ENCODE measurements around the gene ERC2.

ERC2 gene

GRCh38 chr3:56415652-56416051 lies 52.6 kb downstream of the ERC2 start:
- no peak overlapping the region for H3K4me3 ChIP-seq (ENCODE audit: low read length)
- H2AFZ ChIP-seq (ENCODE audit: low read depth, low read length): no peak overlapping the region
- no peaks in the 10 kb centered on the region for H3K27me3 ChIP-seq (ENCODE audit: insufficient read depth, low read length)
- H3K36me3 ChIP-seq (ENCODE audit: insufficient read depth, low read length): no peaks in the 10 kb centered on the region
- no peaks in the 10 kb centered on the region for H3K9me3 ChIP-seq (ENCODE audit: low read length)
- H3K4me1 ChIP-seq (ENCODE audit: insufficient read depth, low read length): peaks cover 3% of the 10 kb centered on the region

- no peaks in the 10 kb centered on the region for H3K9me3 ChIP-seq (ENCODE audit: low read length)
- H3K36me3 ChIP-seq (ENCODE audit: insufficient read depth, low read length): no peaks in the 10 kb centered on the region
- H3K4me3 ChIP-seq (ENCODE audit: low read length): no peak overlapping the region
- peaks cover 3% of the 10 kb centered on the region for H3K4me1 ChIP-seq (ENCODE audit: insufficient read depth, low read length)
- no peaks in the 10 kb centered on the region for H3K27me3 ChIP-seq (ENCODE audit: insufficient read depth, low read length)
- no peak overlapping the region for H2AFZ ChIP-seq (ENCODE audit: low read depth, low read length)
Measured at GRCh38 chr3:56413911-56414310, 54.4 kb downstream of the ERC2 start.

GRCh38 chr3:56411166-56411565 lies 57.1 kb downstream of the ERC2 start:
- H3K4me1 ChIP-seq (ENCODE audit: insufficient read depth, low read length): peaks cover 3% of the 10 kb centered on the region
- no peaks in the 10 kb centered on the region for H3K9me3 ChIP-seq (ENCODE audit: low read length)

GRCh38 chr3:56410576-56410975 lies 57.7 kb downstream of the ERC2 start:
- Histone ChIP-seq H2AFZ (ENCODE audit: low read depth, low read length) (no peak overlapping the region), H3K27me3 (ENCODE audit: insufficient read depth, low read length) (no peaks in the 10 kb centered on the region), H3K36me3 (ENCODE audit: insufficient read depth, low read length) (no peaks in the 10 kb centered on the region), H3K4me1 (ENCODE audit: insufficient read depth, low read length) (peaks cover 3% of the 10 kb centered on the region), H3K9me3 (ENCODE audit: low read length) (no peaks in the 10 kb centered on the region), H3K4me3 (ENCODE audit: low read length) (no peak overlapping the region)

More at GRCh38 chr3:56411166-56411565, 57.1 kb downstream of the ERC2 start:
- Histone ChIP-seq H3K36me3 (ENCODE audit: insufficient read depth, low read length) (no peaks in the 10 kb centered on the region), H3K27me3 (ENCODE audit: insufficient read depth, low read length) (no peaks in the 10 kb centered on the region), H2AFZ (ENCODE audit: low read depth, low read length) (no peak overlapping the region), H3K4me3 (ENCODE audit: low read length) (no peak overlapping the region)

GRCh38 chr3:56409790-56410189 lies 58.5 kb downstream of the ERC2 start:
- Histone ChIP-seq H3K4me1 (ENCODE audit: insufficient read depth, low read length) (peaks cover 3% of the 10 kb centered on the region), H3K36me3 (ENCODE audit: insufficient read depth, low read length) (no peaks in the 10 kb centered on the region), H3K9me3 (ENCODE audit: low read length) (no peaks in the 10 kb centered on the region), H2AFZ (ENCODE audit: low read depth, low read length) (no peak overlapping the region), H3K4me3 (ENCODE audit: low read length) (no peak overlapping the region), H3K27me3 (ENCODE audit: insufficient read depth, low read length) (no peaks in the 10 kb centered on the region)

- no peaks in the 10 kb centered on the region for H3K4me1 ChIP-seq (ENCODE audit: insufficient read depth, low read length)
- no peaks in the 10 kb centered on the region for H3K36me3 ChIP-seq (ENCODE audit: insufficient read depth, low read length)
- no peaks in the 10 kb centered on the region for H3K9me3 ChIP-seq (ENCODE audit: low read length)
- H3K4me3 ChIP-seq (ENCODE audit: low read length): no peak overlapping the region
- no peak overlapping the region for H2AFZ ChIP-seq (ENCODE audit: low read depth, low read length)
- no peaks in the 10 kb centered on the region for H3K27me3 ChIP-seq (ENCODE audit: insufficient read depth, low read length)
Measured at GRCh38 chr3:56408761-56409196, 59.5 kb downstream of the ERC2 start.

- Histone ChIP-seq H3K9me3 (ENCODE audit: low read length) (no peaks in the 10 kb centered on the region), H3K27me3 (ENCODE audit: insufficient read depth, low read length) (no peaks in the 10 kb centered on the region), H3K36me3 (ENCODE audit: insufficient read depth, low read length) (no peaks in the 10 kb centered on the region), H3K4me1 (ENCODE audit: insufficient read depth, low read length) (no peaks in the 10 kb centered on the region), H3K4me3 (ENCODE audit: low read length) (no peak overlapping the region), H2AFZ (ENCODE audit: low read depth, low read length) (no peak overlapping the region)
Measured at GRCh38 chr3:56406826-56407515, 61.3 kb downstream of the ERC2 start.

- H3K36me3 ChIP-seq (ENCODE audit: insufficient read depth, low read length): no peaks in the 10 kb centered on the region
- no peaks in the 10 kb centered on the region for H3K9me3 ChIP-seq (ENCODE audit: low read length)
- no peaks in the 10 kb centered on the region for H3K4me1 ChIP-seq (ENCODE audit: insufficient read depth, low read length)
- H2AFZ ChIP-seq (ENCODE audit: low read depth, low read length): no peak overlapping the region
- H3K4me3 ChIP-seq (ENCODE audit: low read length): no peak overlapping the region
- no peaks in the 10 kb centered on the region for H3K27me3 ChIP-seq (ENCODE audit: insufficient read depth, low read length)
Measured at GRCh38 chr3:56404884-56405283, 63.4 kb downstream of the ERC2 start.

- Histone ChIP-seq H3K36me3 (ENCODE audit: insufficient read depth, low read length) (no peaks in the 10 kb centered on the region), H3K4me3 (ENCODE audit: low read length) (no peak overlapping the region), H3K4me1 (ENCODE audit: insufficient read depth, low read length) (peaks cover 4% of the 10 kb centered on the region), H3K9me3 (ENCODE audit: low read length) (no peaks in the 10 kb centered on the region), H3K27me3 (ENCODE audit: insufficient read depth, low read length) (no peaks in the 10 kb centered on the region), H2AFZ (ENCODE audit: low read depth, low read length) (no peak overlapping the region)
Measured at GRCh38 chr3:56398659-56399058, 69.6 kb downstream of the ERC2 start.

GRCh38 chr3:56397798-56398197 lies 70.5 kb downstream of the ERC2 start:
- no peaks in the 10 kb centered on the region for H3K27me3 ChIP-seq (ENCODE audit: insufficient read depth, low read length)
- H3K4me1 ChIP-seq (ENCODE audit: insufficient read depth, low read length): peaks cover 5% of the 10 kb centered on the region
- no peak overlapping the region for H3K4me3 ChIP-seq (ENCODE audit: low read length)
- H3K9me3 ChIP-seq (ENCODE audit: low read length): no peaks in the 10 kb centered on the region
- H2AFZ ChIP-seq (ENCODE audit: low read depth, low read length): no peak overlapping the region
- H3K36me3 ChIP-seq (ENCODE audit: insufficient read depth, low read length): no peaks in the 10 kb centered on the region

GRCh38 chr3:56389183-56389830 lies 79.0 kb downstream of the ERC2 start:
- no peak overlapping the region for H3K4me3 ChIP-seq (ENCODE audit: low read length)
- H3K4me1 ChIP-seq (ENCODE audit: insufficient read depth, low read length): peaks cover 8% of the 10 kb centered on the region
- H3K27me3 ChIP-seq (ENCODE audit: insufficient read depth, low read length): no peaks in the 10 kb centered on the region
- H2AFZ ChIP-seq (ENCODE audit: low read depth, low read length): no peak overlapping the region
- H3K9me3 ChIP-seq (ENCODE audit: low read length): no peaks in the 10 kb centered on the region
- no peaks in the 10 kb centered on the region for H3K36me3 ChIP-seq (ENCODE audit: insufficient read depth, low read length)

GRCh38 chr3:56383092-56383491 lies 85.2 kb downstream of the ERC2 start:
- H3K4me3 ChIP-seq (ENCODE audit: low read length): no peak overlapping the region
- H3K4me1 ChIP-seq (ENCODE audit: insufficient read depth, low read length): peaks cover 5% of the 10 kb centered on the region
- no peaks in the 10 kb centered on the region for H3K9me3 ChIP-seq (ENCODE audit: low read length)
- H3K27me3 ChIP-seq (ENCODE audit: insufficient read depth, low read length): no peaks in the 10 kb centered on the region
- H2AFZ ChIP-seq (ENCODE audit: low read depth, low read length): no peak overlapping the region
- no peaks in the 10 kb centered on the region for H3K36me3 ChIP-seq (ENCODE audit: insufficient read depth, low read length)

GRCh38 chr3:56379723-56380287 lies 88.5 kb downstream of the ERC2 start:
- no peaks in the 10 kb centered on the region for H3K9me3 ChIP-seq (ENCODE audit: low read length)
- no peaks in the 10 kb centered on the region for H3K36me3 ChIP-seq (ENCODE audit: insufficient read depth, low read length)
- H3K27me3 ChIP-seq (ENCODE audit: insufficient read depth, low read length): no peaks in the 10 kb centered on the region
- H3K4me3 ChIP-seq (ENCODE audit: low read length): no peak overlapping the region
- H2AFZ ChIP-seq (ENCODE audit: low read depth, low read length): no peak overlapping the region
- H3K4me1 ChIP-seq (ENCODE audit: insufficient read depth, low read length): no peaks in the 10 kb centered on the region
